Glutamatergic neuron (in vitro differentiated cells): Measurements from ENCODE around the gene C1orf210. TPM values are rescaled to one million over a fixed set of nuclear protein-coding genes. Genes with fewer than 3 reads are reported as not detected.

Experiments used
- DNase-seq: peaks from one replicate; pipeline ENCODE4 v3.0.0; 2022
- H3K27ac Mint-ChIP-seq: one replicate; pipeline ENCODE4 v1.8.0; 2020; ENCODE audit warnings: mild to moderate bottlenecking, mixed read lengths, inconsistent platforms; ENCODE audit not compliant: unreplicated experiment
- H3K27me3 Mint-ChIP-seq: one replicate; pipeline ENCODE4 v1.8.0; 2020; ENCODE audit warnings: mild to moderate bottlenecking, moderate library complexity, mixed read lengths, inconsistent platforms; ENCODE audit not compliant: unreplicated experiment
- H3K36me3 Mint-ChIP-seq: one replicate; pipeline ENCODE4 v1.8.0; 2020; ENCODE audit warnings: mild to moderate bottlenecking, mixed read lengths, inconsistent platforms; ENCODE audit not compliant: unreplicated experiment
- H3K4me1 Mint-ChIP-seq: one replicate; pipeline ENCODE4 v1.8.0; 2020; ENCODE audit warnings: mild to moderate bottlenecking, low read depth, mixed read lengths, inconsistent platforms; ENCODE audit not compliant: unreplicated experiment
- H3K4me3 Mint-ChIP-seq: one replicate; pipeline ENCODE4 v1.8.0; 2020; ENCODE audit warnings: mild to moderate bottlenecking, mixed read lengths, inconsistent platforms; ENCODE audit not compliant: unreplicated experiment
- H3K9me3 Mint-ChIP-seq: one replicate; pipeline ENCODE4 v1.8.0; 2020; ENCODE audit warnings: mild to moderate bottlenecking, moderate library complexity, mixed read lengths, inconsistent platforms; ENCODE audit not compliant: unreplicated experiment
- total RNA-seq: library from RNA; stranded (reverse); fragmentation: NEBNext Ultra II Directional; extraction: Animal tissue kit (Norgen Biotek cat#: 25700); gene quantifications from one replicate; pipeline ENCODE4 v1.2.1, GENCODE V29; 2021; ENCODE audit not compliant: unreplicated experiment
- TF ChIP-seq, protein P1 (sequence below): fragments of 200-600 bp; sonication (generic); IDR thresholded peaks from one replicate; pipeline ENCODE4 v1.5.0; 2021; ENCODE audit not compliant: partially characterized antibody, unreplicated experiment

C1orf210 gene
- total RNA-seq, 1 donor from 2014 or later = not detected

- H3K27me3 Mint-ChIP-seq = peaks cover 7% of the 10 kb centered on the region
- peak overlapping the region; percentile 55 for H3K27ac Mint-ChIP-seq
- peaks cover 21% of the 10 kb centered on the region for H3K9me3 Mint-ChIP-seq
- no peak overlapping the region for H3K4me3 Mint-ChIP-seq
- peaks cover 6% of the 10 kb centered on the region for H3K36me3 Mint-ChIP-seq
- TF ChIP-seq, protein P1, sequence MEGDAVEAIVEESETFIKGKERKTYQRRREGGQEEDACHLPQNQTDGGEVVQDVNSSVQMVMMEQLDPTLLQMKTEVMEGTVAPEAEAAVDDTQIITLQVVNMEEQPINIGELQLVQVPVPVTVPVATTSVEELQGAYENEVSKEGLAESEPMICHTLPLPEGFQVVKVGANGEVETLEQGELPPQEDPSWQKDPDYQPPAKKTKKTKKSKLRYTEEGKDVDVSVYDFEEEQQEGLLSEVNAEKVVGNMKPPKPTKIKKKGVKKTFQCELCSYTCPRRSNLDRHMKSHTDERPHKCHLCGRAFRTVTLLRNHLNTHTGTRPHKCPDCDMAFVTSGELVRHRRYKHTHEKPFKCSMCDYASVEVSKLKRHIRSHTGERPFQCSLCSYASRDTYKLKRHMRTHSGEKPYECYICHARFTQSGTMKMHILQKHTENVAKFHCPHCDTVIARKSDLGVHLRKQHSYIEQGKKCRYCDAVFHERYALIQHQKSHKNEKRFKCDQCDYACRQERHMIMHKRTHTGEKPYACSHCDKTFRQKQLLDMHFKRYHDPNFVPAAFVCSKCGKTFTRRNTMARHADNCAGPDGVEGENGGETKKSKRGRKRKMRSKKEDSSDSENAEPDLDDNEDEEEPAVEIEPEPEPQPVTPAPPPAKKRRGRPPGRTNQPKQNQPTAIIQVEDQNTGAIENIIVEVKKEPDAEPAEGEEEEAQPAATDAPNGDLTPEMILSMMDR = no peak
- peaks cover 20% of the 10 kb centered on the region for H3K4me1 Mint-ChIP-seq
- DNase-seq = no peak
These were observed 27.5 kb upstream of the C1orf210 start for GRCh38 chr1:43312663-43313515.

DNA sequence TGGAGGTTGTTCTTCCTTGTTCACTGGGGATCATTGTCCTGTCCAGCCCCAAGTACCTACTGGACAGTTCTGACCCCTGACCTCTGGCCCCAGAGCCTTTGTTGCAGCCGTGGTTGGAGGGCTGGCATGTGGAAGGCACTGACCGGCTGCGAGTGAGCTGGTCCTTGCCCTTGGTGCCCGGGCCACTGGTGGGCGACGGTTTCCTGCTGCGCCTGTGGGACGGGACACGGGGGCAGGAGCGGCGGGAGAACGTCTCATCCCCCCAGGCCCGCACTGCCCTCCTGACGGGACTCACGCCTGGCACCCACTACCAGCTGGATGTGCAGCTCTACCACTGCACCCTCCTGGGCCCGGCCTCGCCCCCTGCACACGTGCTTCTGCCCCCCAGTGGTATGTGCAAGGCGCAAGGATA is 26.8 kb upstream of the C1orf210 start:
- Mint-ChIP-seq H3K27ac (no peak overlapping the region), H3K27me3 (peaks cover 6% of the 10 kb centered on the region), H3K4me3 (no peak overlapping the region), H3K9me3 (peaks cover 14% of the 10 kb centered on the region), H3K4me1 (peaks cover 13% of the 10 kb centered on the region), H3K36me3 (peaks cover 6% of the 10 kb centered on the region)
- DNase-seq = no peak
- TF ChIP-seq, protein P1 = no peak

DNA sequence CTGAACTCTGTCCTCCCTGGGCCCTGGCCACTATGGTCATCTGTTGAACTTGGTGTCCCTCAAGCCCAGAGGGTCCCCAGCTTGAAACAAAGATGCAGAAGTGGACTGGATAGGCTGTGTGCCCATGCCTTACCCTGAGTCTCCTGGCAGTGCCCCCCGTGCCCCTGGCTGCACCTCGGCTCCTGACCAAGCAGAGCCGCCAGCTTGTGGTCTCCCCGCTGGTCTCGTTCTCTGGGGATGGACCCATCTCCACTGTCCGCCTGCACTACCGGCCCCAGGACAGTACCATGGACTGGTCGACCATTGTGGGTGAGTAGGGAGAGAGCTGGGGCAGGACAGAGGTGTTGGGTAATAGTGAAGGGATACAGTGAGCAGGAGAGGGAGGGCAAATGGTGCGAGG is 26.1 kb upstream of the C1orf210 start:
- TF ChIP-seq, protein P1 = no peak
- H3K4me3 Mint-ChIP-seq = no peak overlapping the region
- no peak for DNase-seq
- peaks cover 7% of the 10 kb centered on the region for H3K36me3 Mint-ChIP-seq
- H3K27ac Mint-ChIP-seq = no peak overlapping the region
- peaks cover 6% of the 10 kb centered on the region for H3K4me1 Mint-ChIP-seq
- peaks cover 14% of the 10 kb centered on the region for H3K9me3 Mint-ChIP-seq
- peaks cover 6% of the 10 kb centered on the region for H3K27me3 Mint-ChIP-seq

DNA sequence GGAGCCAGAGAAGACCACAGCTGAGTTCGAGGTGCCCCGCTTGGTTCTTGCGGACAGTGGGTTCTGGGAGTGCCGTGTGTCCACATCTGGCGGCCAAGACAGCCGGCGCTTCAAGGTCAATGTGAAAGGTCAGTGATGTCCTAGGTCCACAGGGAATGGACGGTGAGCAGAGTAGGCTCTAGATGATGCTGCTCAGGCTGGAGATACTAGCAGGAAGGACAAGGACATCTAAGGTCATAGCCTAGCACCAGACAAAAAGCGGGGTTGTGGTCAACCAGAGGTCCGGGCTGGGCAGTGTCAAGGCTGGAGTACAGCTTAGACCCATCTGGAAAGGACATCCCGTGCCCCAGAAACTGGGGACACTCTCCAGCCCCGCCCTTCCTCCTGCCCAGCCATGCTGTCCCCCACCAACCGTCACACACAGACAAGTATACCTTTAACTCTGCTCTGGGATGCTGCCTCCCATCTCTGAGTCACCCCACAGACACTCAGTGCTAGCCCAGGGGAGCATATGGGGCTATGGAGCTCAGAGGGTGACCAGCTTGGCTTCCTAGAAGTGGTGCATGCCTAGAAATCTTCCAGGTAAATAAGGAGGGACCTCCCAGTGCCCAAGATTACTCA is 24.1 kb upstream of the C1orf210 start:
- TF ChIP-seq, protein P1 = no peak
- Mint-ChIP-seq H3K4me1 (peaks cover 5% of the 10 kb centered on the region), H3K27ac (no peak overlapping the region), H3K36me3 (peaks cover 15% of the 10 kb centered on the region), H3K4me3 (no peak overlapping the region), H3K27me3 (peaks cover 2% of the 10 kb centered on the region), H3K9me3 (peaks cover 15% of the 10 kb centered on the region)
- DNase-seq = no peak
